Neutrophil (primary cell): ENCODE results near the gene CCDC91.

Source experiments
- H3K27ac ChIP-seq: fragments of 200-600 bp; sonication (generic); 2 replicates; pipeline ENCODE4 v1.5.1; 2016; ENCODE audit warnings: mild to moderate bottlenecking, moderate library complexity
- H3K27me3 ChIP-seq: fragments of 200-600 bp; sonication (generic); 2 replicates; pipeline ENCODE4 v1.6.0; 2016; ENCODE audit warnings: mild to moderate bottlenecking
- H3K36me3 ChIP-seq: fragments of 200-600 bp; sonication (generic); 2 replicates; pipeline ENCODE4 v1.5.1; 2017
- H3K4me1 ChIP-seq, 2 experiments: fragments of 200-600 bp in 1 of 2; sonication (generic) in 1 of 2; 1 replicate in 1 of 2; 2 replicates in 1 of 2; pipeline versions ENCODE4 v1.5.1 to v1.6.1; 2013 to 2016; ENCODE audit warnings: low read depth in 1 of 2, low read length in 1 of 2, mild to moderate bottlenecking in 1 of 2, moderate library complexity in 1 of 2; ENCODE audit not compliant: control insufficient read depth in 1 of 2, insufficient read depth in 1 of 2
- H3K4me3 ChIP-seq, 2 experiments: fragments of 200-600 bp in 1 of 2; sonication (generic) in 1 of 2; 1 replicate in 1 of 2; 2 replicates in 1 of 2; pipeline ENCODE4 v1.5.1; 2013 to 2016; ENCODE audit warnings: low read depth in 1 of 2, low read length in 1 of 2, mild to moderate bottlenecking in 1 of 2, moderate library complexity in 1 of 2
- H3K9me3 ChIP-seq: fragments of 200-600 bp; sonication (generic); 2 replicates; pipeline ENCODE4 v1.5.1; 2016
- CTCF ChIP-seq: fragments of 200-600 bp; sonication (generic); IDR thresholded peaks from 2 replicates; pipeline ENCODE4 v1.5.1; 2016; ENCODE audit warnings: antibody characterized with exemption

The CCDC91 gene

DNA sequence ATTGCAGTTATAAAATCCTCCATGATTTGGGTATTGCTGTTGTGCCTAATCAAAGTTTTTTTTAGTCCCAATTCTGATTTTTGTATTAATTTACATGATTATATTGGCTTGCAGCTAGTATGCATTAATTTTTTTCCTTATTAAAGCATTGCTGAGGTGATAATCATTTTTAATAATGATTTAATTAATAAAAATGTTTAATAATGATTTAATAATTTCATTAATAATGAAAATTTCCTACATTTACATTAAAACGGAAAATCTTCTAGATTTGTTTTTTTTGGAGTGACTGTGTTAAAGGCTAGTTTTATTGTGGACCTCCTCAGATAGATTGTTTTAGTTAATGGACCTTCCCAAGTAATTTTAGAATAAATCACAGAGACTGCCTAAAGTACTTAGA is 79.6 kb downstream of the CCDC91 start:
- Histone ChIP-seq H3K27ac (no peak overlapping the region), H3K36me3 (no peaks in the 10 kb centered on the region), H3K9me3 (peaks cover 6% of the 10 kb centered on the region), H3K4me1 (no peaks in the 10 kb centered on the region), H3K27me3 (no peaks in the 10 kb centered on the region), H3K4me3 (no peak overlapping the region)
- TF ChIP-seq CTCF: no peak

- H3K4me1 ChIP-seq: no peaks in the 10 kb centered on the region
- no peaks in the 10 kb centered on the region for H3K36me3 ChIP-seq
- H3K27me3 ChIP-seq: no peaks in the 10 kb centered on the region
Measured at GRCh38 chr12:28278499-28278898, 88.2 kb downstream of the CCDC91 start.

GRCh38 chr12:28278960-28279359 is 88.7 kb downstream of the CCDC91 start:
- Histone ChIP-seq H3K4me1 (no peaks in the 10 kb centered on the region), H3K27me3 (no peaks in the 10 kb centered on the region), H3K36me3 (no peaks in the 10 kb centered on the region), H3K9me3 (no peaks in the 10 kb centered on the region), H3K27ac (no peak overlapping the region), H3K4me3 (no peak overlapping the region)
- no peak for TF ChIP-seq CTCF

More at GRCh38 chr12:28278499-28278898, 88.2 kb downstream of the CCDC91 start:
- Histone ChIP-seq H3K4me3 (no peak overlapping the region), H3K27ac (no peak overlapping the region), H3K9me3 (no peaks in the 10 kb centered on the region)
- no peak for TF ChIP-seq CTCF

DNA sequence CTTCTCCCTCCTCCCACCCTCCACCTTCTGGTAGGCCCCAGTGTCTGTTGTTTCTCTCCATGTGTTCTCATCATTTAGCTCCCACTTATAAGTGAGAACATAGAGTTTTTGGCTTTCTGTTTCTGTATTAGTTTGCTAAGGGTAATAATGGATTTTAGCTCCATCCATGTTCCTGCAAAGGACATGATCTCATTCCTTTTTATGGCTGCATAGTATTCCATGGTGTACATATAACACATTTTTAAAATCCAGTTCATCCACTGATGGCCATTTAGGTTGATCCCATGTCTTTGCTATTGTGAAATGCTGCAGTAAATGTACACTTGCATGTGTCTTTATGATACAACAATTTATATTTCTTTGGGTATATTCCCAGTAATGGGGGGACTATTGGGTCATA is 96.1 kb downstream of the CCDC91 start:
- H3K4me1 ChIP-seq: no peaks in the 10 kb centered on the region
- no peak overlapping the region for H3K4me3 ChIP-seq
- no peak overlapping the region for H3K27ac ChIP-seq
- no peaks in the 10 kb centered on the region for H3K9me3 ChIP-seq
- H3K36me3 ChIP-seq: no peaks in the 10 kb centered on the region
- H3K27me3 ChIP-seq: no peaks in the 10 kb centered on the region
- TF ChIP-seq CTCF: no peak

- no peak overlapping the region for H3K4me3 ChIP-seq
- no peak for TF ChIP-seq CTCF
- H3K27ac ChIP-seq: no peak overlapping the region
- no peaks in the 10 kb centered on the region for H3K9me3 ChIP-seq
- no peaks in the 10 kb centered on the region for H3K4me1 ChIP-seq
- H3K36me3 ChIP-seq: no peaks in the 10 kb centered on the region
- no peaks in the 10 kb centered on the region for H3K27me3 ChIP-seq
Measured at GRCh38 chr12:28290262-28290661, 100.0 kb downstream of the CCDC91 start.

DNA sequence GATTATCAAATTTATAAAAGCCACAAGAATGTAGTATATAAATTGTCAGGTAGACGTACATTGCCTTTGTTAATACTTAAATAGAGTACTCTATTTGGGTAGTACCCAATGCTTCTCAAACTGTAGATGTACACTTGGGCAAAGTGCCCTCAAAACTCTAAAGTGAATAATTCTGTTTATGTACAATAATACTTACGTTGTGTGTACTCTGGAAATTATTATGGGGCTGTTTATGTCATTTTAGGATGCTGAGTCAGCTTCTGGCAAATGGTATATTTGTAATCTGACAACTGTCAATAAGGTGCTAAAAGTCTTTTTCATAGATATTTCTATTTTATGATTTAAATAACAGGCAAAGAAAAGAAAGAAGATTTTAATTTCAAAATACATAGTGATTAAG is 102.4 kb downstream of the CCDC91 start:
- Histone ChIP-seq H3K4me1 (no peaks in the 10 kb centered on the region), H3K27ac (no peak overlapping the region), H3K27me3 (no peaks in the 10 kb centered on the region), H3K4me3 (no peak overlapping the region), H3K36me3 (no peaks in the 10 kb centered on the region), H3K9me3 (no peaks in the 10 kb centered on the region)
- TF ChIP-seq CTCF: no peak
